Measurements from ENCODE around the gene RPLP2. TPM values are rescaled to one million over a fixed set of nuclear protein-coding genes. Genes with fewer than 3 reads are reported as not detected.

Gene RPLP2
- total RNA-seq, 3 donors from 2014 or later (not counting 1 experiment from before 2014, with no cell fraction given): 1,482 to 1,846 (median 1,534) TPM

- ATAC-seq (peak; percentile 45 to 67 (median 63)), DNase-seq (peak in 1 of 2 donors; percentile 79)
- Mint-ChIP-seq H3K4me1 (peaks cover 0 to 37% of the 10 kb centered on the region in 2 donors), H3K4me3 (peak overlapping the region; percentile 72), H3K27me3 (ENCODE audit: low read depth in 2 of 2) (peaks cover 8 to 35% of the 10 kb centered on the region in 2 donors), H3K9me3 (no peaks in the 10 kb centered on the region), H3K27ac (no peak overlapping the region), H3K36me3 (no peaks in the 10 kb centered on the region)
- Histone ChIP-seq H3K36me3 (ENCODE audit: control insufficient read depth, insufficient read depth, low read length) (no peaks in the 10 kb centered on the region), H3K4me3 (ENCODE audit: low read length) (no peak overlapping the region), H3K27ac (ENCODE audit: low read length) (no peak overlapping the region), H3K9me3 (ENCODE audit: control insufficient read depth, insufficient read depth, low read length) (no peaks in the 10 kb centered on the region), H3K27me3 (ENCODE audit: control insufficient read depth, insufficient read depth, low read length) (peaks cover 19% of the 10 kb centered on the region), H3K4me1 (ENCODE audit: control insufficient read depth, insufficient read depth, low read length) (peaks cover 82% of the 10 kb centered on the region)
- WGBS (ENCODE audit: insufficient coverage): 2% methylated on average over 78 of the region's 78 CpGs
- intact Hi-C loops (cut with micrococcal nuclease): no loop called here
- TF ChIP-seq, protein P1, sequence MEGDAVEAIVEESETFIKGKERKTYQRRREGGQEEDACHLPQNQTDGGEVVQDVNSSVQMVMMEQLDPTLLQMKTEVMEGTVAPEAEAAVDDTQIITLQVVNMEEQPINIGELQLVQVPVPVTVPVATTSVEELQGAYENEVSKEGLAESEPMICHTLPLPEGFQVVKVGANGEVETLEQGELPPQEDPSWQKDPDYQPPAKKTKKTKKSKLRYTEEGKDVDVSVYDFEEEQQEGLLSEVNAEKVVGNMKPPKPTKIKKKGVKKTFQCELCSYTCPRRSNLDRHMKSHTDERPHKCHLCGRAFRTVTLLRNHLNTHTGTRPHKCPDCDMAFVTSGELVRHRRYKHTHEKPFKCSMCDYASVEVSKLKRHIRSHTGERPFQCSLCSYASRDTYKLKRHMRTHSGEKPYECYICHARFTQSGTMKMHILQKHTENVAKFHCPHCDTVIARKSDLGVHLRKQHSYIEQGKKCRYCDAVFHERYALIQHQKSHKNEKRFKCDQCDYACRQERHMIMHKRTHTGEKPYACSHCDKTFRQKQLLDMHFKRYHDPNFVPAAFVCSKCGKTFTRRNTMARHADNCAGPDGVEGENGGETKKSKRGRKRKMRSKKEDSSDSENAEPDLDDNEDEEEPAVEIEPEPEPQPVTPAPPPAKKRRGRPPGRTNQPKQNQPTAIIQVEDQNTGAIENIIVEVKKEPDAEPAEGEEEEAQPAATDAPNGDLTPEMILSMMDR (IDR thresholded peaks at IDR 0.05): no peak
These were observed 20.7 kb downstream of the RPLP2 start for GRCh38 chr11:830295-831117.

DNA sequence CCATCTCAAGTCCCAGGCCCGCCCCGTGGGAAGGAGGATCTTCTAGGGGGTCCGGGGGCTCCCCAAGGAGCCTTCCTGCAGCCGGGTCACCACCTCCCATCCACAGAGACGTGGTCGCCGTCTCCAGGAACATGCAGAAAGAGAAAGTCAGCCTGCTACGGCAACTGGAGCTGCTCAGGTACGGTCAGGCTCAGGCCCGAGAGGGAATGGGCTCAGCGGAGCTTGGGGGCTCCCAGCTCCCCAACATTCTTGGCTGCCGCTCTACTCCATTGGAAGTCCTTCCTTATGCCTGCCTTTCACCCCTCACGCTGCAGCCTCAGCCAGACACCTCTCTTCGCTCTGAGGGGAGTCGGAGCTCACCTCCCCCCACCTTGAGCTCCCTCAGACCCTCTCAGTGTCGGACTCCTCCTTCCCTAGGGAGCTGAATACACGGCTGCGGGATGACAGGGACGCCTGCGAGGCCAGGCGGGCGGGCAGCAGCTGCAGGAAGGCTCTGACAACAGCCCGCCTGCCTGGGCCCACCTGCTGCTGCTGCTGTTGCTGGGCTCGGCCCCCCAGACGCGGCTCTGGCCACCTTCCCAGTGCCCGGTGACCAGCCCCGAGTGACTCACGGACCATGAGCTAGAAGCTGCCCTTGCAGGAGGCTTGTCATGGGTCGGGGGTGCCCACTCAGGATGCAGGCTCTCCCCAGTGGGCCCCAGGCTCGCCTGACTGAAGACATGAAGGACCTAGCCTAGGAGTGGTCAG lies 21.5 kb downstream of the RPLP2 start:
- Mint-ChIP-seq H3K27ac (no peak overlapping the region), H3K4me1 (peaks cover 0 to 37% of the 10 kb centered on the region in 2 donors), H3K27me3 (ENCODE audit: low read depth in 2 of 2) (peaks cover 8 to 35% of the 10 kb centered on the region in 2 donors), H3K36me3 (no peaks in the 10 kb centered on the region), H3K4me3 (peak overlapping the region; percentile 81), H3K9me3 (no peaks in the 10 kb centered on the region)
- no peaks in the 10 kb centered on the region for H3K9me3 ChIP-seq (ENCODE audit: control insufficient read depth, insufficient read depth, low read length)
- H3K4me1 ChIP-seq (ENCODE audit: control insufficient read depth, insufficient read depth, low read length): peaks cover 80% of the 10 kb centered on the region
- H3K36me3 ChIP-seq (ENCODE audit: control insufficient read depth, insufficient read depth, low read length): no peaks in the 10 kb centered on the region
- no peak overlapping the region for H3K27ac ChIP-seq (ENCODE audit: low read length)
- peak in 1 of 2 donors; percentile 23 for DNase-seq
- intact Hi-C loops (cut with micrococcal nuclease): no loop called here
- TF ChIP-seq, protein P1 (IDR thresholded peaks at IDR 0.05): no peak
- 73% methylated on average over 31 of the region's 31 CpGs for WGBS (ENCODE audit: insufficient coverage)
- ATAC-seq: no peak
- peaks cover 19% of the 10 kb centered on the region for H3K27me3 ChIP-seq (ENCODE audit: control insufficient read depth, insufficient read depth, low read length)
- no peak overlapping the region for H3K4me3 ChIP-seq (ENCODE audit: low read length)

- WGBS (ENCODE audit: insufficient coverage): 80% methylated on average over 20 of the region's 23 CpGs
- H3K4me1 ChIP-seq (ENCODE audit: control insufficient read depth, insufficient read depth, low read length): peaks cover 81% of the 10 kb centered on the region
- Mint-ChIP-seq H3K9me3 (no peaks in the 10 kb centered on the region), H3K27ac (no peak overlapping the region), H3K4me1 (peaks cover 0 to 38% of the 10 kb centered on the region in 2 donors), H3K27me3 (ENCODE audit: low read depth in 2 of 2) (peaks cover 8 to 35% of the 10 kb centered on the region in 2 donors), H3K36me3 (no peaks in the 10 kb centered on the region), H3K4me3 (peak overlapping the region; percentile 81)
- TF ChIP-seq, protein P1 (IDR thresholded peaks at IDR 0.05): no peak
- no peaks in the 10 kb centered on the region for H3K36me3 ChIP-seq (ENCODE audit: control insufficient read depth, insufficient read depth, low read length)
- no peak for ATAC-seq
- no peak overlapping the region for H3K27ac ChIP-seq (ENCODE audit: low read length)
- no peak overlapping the region for H3K4me3 ChIP-seq (ENCODE audit: low read length)
- H3K9me3 ChIP-seq (ENCODE audit: control insufficient read depth, insufficient read depth, low read length): no peaks in the 10 kb centered on the region
- no peak for DNase-seq
- peaks cover 19% of the 10 kb centered on the region for H3K27me3 ChIP-seq (ENCODE audit: control insufficient read depth, insufficient read depth, low read length)
- intact Hi-C loops (cut with micrococcal nuclease): no loop called here
These were observed 22.3 kb downstream of the RPLP2 start for GRCh38 chr11:831961-832528.
